SK-N-SH (cell line): ENCODE results near the gene MSH2. TPM values are rescaled to one million over a fixed set of nuclear protein-coding genes. Genes with fewer than 3 reads are reported as not detected.

Experiments used
- CTCF ChIA-PET: fragments of 300-600, 350-600 bp; formaldehyde crosslinking; extraction: SDS; loops from one replicate; lab custom pipeline; 2021; lab: Yijun Ruan, JAX
- POLR2A ChIA-PET: fragments of 350-600 bp; sonication (Branson Sonifier 250); formaldehyde crosslinking; extraction: SDS; loops from one replicate; lab custom pipeline; 2020; ENCODE audit warnings: antibody characterized with exemption, inconsistent platforms; lab: Yijun Ruan, JAX
- DNase-seq: peaks from one replicate; pipeline ENCODE4 v3.0.0; 2012
- H2AFZ ChIP-seq: fragments of 200-600 bp; sonication (generic); 2 replicates; pipeline ENCODE4 v1.8.1; 2016; ENCODE audit warnings: antibody characterized with exemption, mild to moderate bottlenecking, low read depth
- H3F3A ChIP-seq: fragments of 200-600 bp; sonication (generic); replicated peaks from 2 replicates; pipeline ENCODE3; 2016; ENCODE audit warnings: antibody characterized with exemption, mild to moderate bottlenecking; ENCODE audit not compliant: insufficient read depth
- H3K27ac ChIP-seq, 2 experiments: fragments of 200-500 bp in 1 of 2; fragments of 200-600 bp in 1 of 2; sonication (Bioruptor generic) in 1 of 2; sonication (generic), shearing (Covaris generic) in 1 of 2; 2 replicates each; pipeline versions ENCODE4 v1.5.1 to v1.6.1; 2014 to 2016; ENCODE audit warnings: low read depth in 2 of 2, inconsistent platforms in 1 of 2, low read length in 1 of 2, mild to moderate bottlenecking in 1 of 2, mixed read lengths in 1 of 2
- H3K27me3 ChIP-seq: fragments of 200-600 bp; sonication (generic), shearing (Covaris generic); 2 replicates; pipeline ENCODE4 v1.6.1; 2016; ENCODE audit warnings: mixed run types; ENCODE audit not compliant: insufficient read depth
- H3K36me3 ChIP-seq, 2 experiments: fragments of 200-500 bp in 1 of 2; fragments of 200-600 bp in 1 of 2; sonication (Bioruptor generic) in 1 of 2; sonication (generic) in 1 of 2; replicated peaks in 1 of 2; 2 replicates each; pipeline versions ENCODE3 to v1.5.1; 2014 to 2016; ENCODE audit warnings: low read length in 1 of 2, mild to moderate bottlenecking in 1 of 2; ENCODE audit not compliant: insufficient read depth in 2 of 2, control insufficient read depth in 1 of 2
- H3K4me1 ChIP-seq, 2 experiments: fragments of 200-500 bp in 1 of 2; fragments of 200-600 bp in 1 of 2; sonication (Bioruptor generic) in 1 of 2; sonication (generic), shearing (Covaris generic) in 1 of 2; 2 replicates each; pipeline versions ENCODE4 v1.5.1 to v1.6.1; 2014 to 2016; ENCODE audit warnings: low read depth in 1 of 2, low read length in 1 of 2, mixed run types in 1 of 2; ENCODE audit not compliant: insufficient read depth in 2 of 2, control insufficient read depth in 1 of 2
- H3K4me2 ChIP-seq: fragments of 200-600 bp; sonication (generic), shearing (Covaris generic); 2 replicates; pipeline ENCODE4 v1.6.1; 2017; ENCODE audit warnings: mixed run types
- H3K4me3 ChIP-seq, 2 experiments: fragments of 200-500 bp in 1 of 2; fragments of 200-600 bp in 1 of 2; sonication (Bioruptor generic) in 1 of 2; sonication (generic), shearing (Covaris generic) in 1 of 2; 2 replicates each; pipeline versions ENCODE4 v1.5.1 to v1.8.1; 2014 to 2016; ENCODE audit warnings: low read depth in 2 of 2, inconsistent platforms in 1 of 2, low read length in 1 of 2, mild to moderate bottlenecking in 1 of 2, mixed read lengths in 1 of 2, moderate library complexity in 1 of 2
- H3K79me2 ChIP-seq: fragments of 200-600 bp; sonication (generic); 2 replicates; pipeline ENCODE4 v1.8.1; 2017; ENCODE audit warnings: mild to moderate bottlenecking; ENCODE audit not compliant: insufficient read depth
- H3K9ac ChIP-seq: fragments of 200-600 bp; sonication (generic); 2 replicates; pipeline ENCODE4 v1.6.1; 2017; ENCODE audit warnings: mixed run types
- H3K9me2 ChIP-seq: fragments of 200-600 bp; sonication (generic); 2 replicates; pipeline ENCODE4 v1.6.1; 2017; ENCODE audit warnings: mixed run types
- H3K9me3 ChIP-seq: fragments of 200-600 bp; sonication (generic); 2 replicates; pipeline ENCODE4 v1.6.1; 2017; ENCODE audit warnings: mixed run types, mild to moderate bottlenecking, moderate library complexity
- H4K20me1 ChIP-seq: fragments of 200-600 bp; sonication (generic); 2 replicates; pipeline ENCODE4 v1.6.1; 2017; ENCODE audit warnings: mild to moderate bottlenecking, mixed run types; ENCODE audit not compliant: insufficient read depth
- CHD2 ChIP-seq: fragments of 150-350 bp; IDR thresholded peaks from 2 replicates; pipeline ENCODE4 v1.6.1; 2018; ENCODE audit warnings: low read length; ENCODE audit not compliant: partially characterized antibody
- CTCF ChIP-seq: fragments of 200-600 bp; sonication (generic); IDR thresholded peaks from 2 replicates; pipeline ENCODE4 v1.6.1; 2017; ENCODE audit warnings: antibody characterized with exemption, mild to moderate bottlenecking, moderate library complexity
- ELF1 ChIP-seq: IDR thresholded peaks from 2 replicates; pipeline ENCODE4 v1.4.0; 2012
- FOSL2 ChIP-seq: IDR thresholded peaks from 2 replicates; pipeline ENCODE4 v1.4.0; 2012; ENCODE audit warnings: low read depth, mild to moderate bottlenecking, moderate library complexity, borderline replicate concordance
- FOXJ3 ChIP-seq: sonication (generic); formaldehyde crosslinking; IDR thresholded peaks from 2 replicates; pipeline ENCODE4 v1.5.1; 2020; ENCODE audit warnings: mild to moderate bottlenecking, missing genetic modification reagents
- FOXM1 ChIP-seq: IDR thresholded peaks from 2 replicates; pipeline ENCODE4 v1.4.0; 2012; ENCODE audit warnings: low read depth, mild to moderate bottlenecking
- GATA2 ChIP-seq: sonication (generic); formaldehyde crosslinking; IDR thresholded peaks from 2 replicates; pipeline ENCODE4 v1.5.0; 2020; ENCODE audit warnings: mild to moderate bottlenecking, missing genetic modification reagents
- IRF3 ChIP-seq: fragments of 150-350 bp; IDR thresholded peaks from 2 replicates; pipeline ENCODE4 v1.6.1; 2016; ENCODE audit warnings: mild to moderate bottlenecking, low read depth, low read length
- JUND ChIP-seq: IDR thresholded peaks from 2 replicates; pipeline ENCODE4 v1.4.0; 2012
- MEF2A ChIP-seq: IDR thresholded peaks from 2 replicates; pipeline ENCODE4 v1.4.0; 2012; ENCODE audit warnings: low read depth, borderline replicate concordance
- RCOR1 ChIP-seq: fragments of 150-350 bp; IDR thresholded peaks from 2 replicates; pipeline ENCODE4 v1.6.1; 2017; ENCODE audit warnings: antibody characterized with exemption, low read length
- REST ChIP-seq: IDR thresholded peaks from 2 replicates; pipeline ENCODE4 v1.6.1; 2012; ENCODE audit warnings: mild to moderate bottlenecking, low read depth, low read length, moderate library complexity
- RFX5 ChIP-seq: IDR thresholded peaks from 2 replicates; pipeline ENCODE4 v1.6.1; 2012; ENCODE audit warnings: mild to moderate bottlenecking, improper control_type of control experiment, low read length
- RXRA ChIP-seq: IDR thresholded peaks from 2 replicates; pipeline ENCODE4 v1.4.0; 2012; ENCODE audit warnings: low read depth, mild to moderate bottlenecking, borderline replicate concordance
- SIN3A ChIP-seq: IDR thresholded peaks from 2 replicates; pipeline ENCODE4 v1.6.1; 2012; ENCODE audit warnings: low read depth, mild to moderate bottlenecking, low read length, moderate library complexity, borderline replicate concordance
- SMC3 ChIP-seq: IDR thresholded peaks from 2 replicates; pipeline ENCODE4 v1.6.1; 2012; ENCODE audit warnings: low read depth, low read length, improper control_type of control experiment
- TAF1 ChIP-seq: IDR thresholded peaks from 2 replicates; pipeline ENCODE4 v1.6.1; 2012; ENCODE audit warnings: low read depth, mild to moderate bottlenecking, low read length, moderate library complexity, borderline replicate concordance
- TEAD4 ChIP-seq: IDR thresholded peaks from 2 replicates; pipeline ENCODE4 v1.4.0; 2012; ENCODE audit warnings: mild to moderate bottlenecking, borderline replicate concordance; ENCODE audit not compliant: insufficient read depth
- YY1 ChIP-seq: IDR thresholded peaks from 2 replicates; pipeline ENCODE4 v1.4.0; 2012; ENCODE audit warnings: low read depth, mild to moderate bottlenecking
- ZBTB33 ChIP-seq: IDR thresholded peaks from 2 replicates; pipeline ENCODE4 v1.4.0; 2012; ENCODE audit warnings: low read depth, borderline replicate concordance
- WGBS: methylation state at CpG from one replicate; pipeline ENCODE4 v1.1.6; 2017; ENCODE audit warnings: low lambda C conversion rate; 5-methylcytosine and 5-hydroxymethylcytosine counted together
- polyA plus RNA-seq, 3 experiments: library from polyadenylated mRNA; depleted of rRNA; stranded (reverse); fragments of >200 nt; gene quantifications; 2 replicates each; pipeline ENCODE4 v1.2.3, GENCODE V29; 2012

Gene MSH2
- polyA plus RNA-seq, 1 of the 3 experiments (the other 2 are of a cell fraction) = 13.7 TPM

- TF ChIP-seq SIN3A (peak; percentile 59; the same call in 1 of the 2 replicates), MEF2A (no peak), IRF3 (no peak; the same call in 1 of the 2 replicates), CTCF (0 out of 2 replicates have a peak, but pooled peaks have one; percentile 8), SMC3 (no peak), GATA2 (CRISPR knock-in tag) (no peak), FOXJ3 (CRISPR knock-in tag) (peak; percentile 51; the same call in 1 of the 2 replicates), FOSL2 (no peak), YY1 (peak; percentile 74)
- TF ChIP-seq, all 33 proteins: peak for 15
These were observed at the start of gene MSH2 (continued) for GRCh38 chr2:47402805-47403608.

- Histone ChIP-seq H3K9me2 (no peaks in the 10 kb centered on the region), H3K36me3 (no peaks in the 10 kb centered on the region), H3K4me2 (peak overlapping the region; percentile 38), H4K20me1 (no peaks in the 10 kb centered on the region), H3K79me2 (no peaks in the 10 kb centered on the region), H2AFZ (peak overlapping the region; percentile 52), H3K27ac (peak overlapping the region in 1 of 2 experiments; percentile 69; a peak in 2 of 4 replicates), H3K4me3 (no peak overlapping the region), H3K9ac (peak overlapping the region; percentile 17; the same call in 1 of the 2 replicates), H3F3A (peaks cover 20% of the 10 kb centered on the region), H3K9me3 (no peaks in the 10 kb centered on the region), H3K4me1 (peaks cover 3 to 30% of the 10 kb centered on the region in 2 experiments; a peak in 3 of 4 replicates), H3K27me3 (no peaks in the 10 kb centered on the region)
- CTCF ChIA-PET = interaction anchor here (0.6 to 1.3 kb wide), 5 partner anchors 8 to 83 kb away, joined by 3 to 5 read pairs (median 3); no protein-coding TSS in a partner anchor
- 53% methylated on average over 11 of the region's 11 CpGs for WGBS
- POLR2A ChIA-PET = interaction anchor here (1.2 to 1.3 kb wide), 2 partner anchors 9 kb away, joined by 5 to 7 read pairs; no protein-coding TSS in a partner anchor
- DNase-seq = no peak
- TF ChIP-seq ZBTB33 (no peak), JUND (peak; percentile 45; the same call in 1 of the 2 replicates), FOXM1 (no peak), YY1 (no peak), RXRA (peak; percentile 47; the same call in 1 of the 2 replicates), RFX5 (no peak), TAF1 (no peak), RCOR1 (no peak), REST (no peak), GATA2 (CRISPR knock-in tag) (no peak), TEAD4 (no peak), CHD2 (no peak), ELF1 (no peak)
These were observed 48.7 kb upstream of the MSH2 start for GRCh38 chr2:47354013-47354847.
